ENCODE data around the gene SPATA13. TPM values are rescaled to one million over a fixed set of nuclear protein-coding genes. Genes with fewer than 3 reads are reported as not detected.

SPATA13 gene
- total RNA-seq, 4 donors from 2014 or later = 20.0 to 47.4 (median 27.6) TPM

- H3K36me3 ChIP-seq = no peaks in the 10 kb centered on the region
- H3K4me1 ChIP-seq = peaks cover 0 to 10% of the 10 kb centered on the region in 2 donors
- H3K27ac ChIP-seq = no peak overlapping the region
- no peak overlapping the region for H3K4me3 ChIP-seq
- H3K9me3 ChIP-seq = no peaks in the 10 kb centered on the region
- no peak for TF ChIP-seq CTCF (IDR thresholded peaks at IDR 0.05)
- no peak for TF ChIP-seq POLR2A (IDR thresholded peaks at IDR 0.05)
- H3K27me3 ChIP-seq = no peaks in the 10 kb centered on the region
- intact Hi-C loops (cut with DNase I; ENCODE audit: low total_unique reads) = no loop called here
- no peak for DNase-seq
These were observed 13.3 kb downstream of the SPATA13 start for GRCh38 chr13:24173795-24174194.

DNA sequence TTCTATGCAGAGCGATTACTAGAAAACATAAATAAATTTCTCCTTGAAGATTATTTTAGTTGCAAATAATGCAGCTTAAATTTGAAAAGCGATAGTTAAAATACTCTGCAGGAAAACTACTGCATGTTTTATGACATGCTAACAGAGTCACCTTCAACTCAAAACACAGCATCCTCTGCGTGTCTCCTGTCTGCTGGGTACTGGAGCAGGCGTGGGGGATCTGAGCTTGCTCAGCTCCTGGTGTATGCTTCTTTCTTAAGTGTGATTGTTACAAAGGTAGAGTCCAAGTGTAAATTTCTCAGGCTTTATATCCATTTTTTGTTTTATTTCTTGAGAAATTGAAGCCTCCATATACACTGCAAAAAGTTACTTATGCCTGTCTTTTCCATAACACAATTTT is 15.3 kb downstream of the SPATA13 start:
- DNase-seq = no peak
- Histone ChIP-seq H3K27me3 (no peaks in the 10 kb centered on the region), H3K9me3 (no peaks in the 10 kb centered on the region), H3K4me1 (peaks cover 0 to 10% of the 10 kb centered on the region in 2 donors), H3K36me3 (no peaks in the 10 kb centered on the region), H3K4me3 (no peak overlapping the region), H3K27ac (no peak overlapping the region)
- intact Hi-C loops (cut with DNase I; ENCODE audit: low total_unique reads) = no loop called here
- TF ChIP-seq CTCF (IDR thresholded peaks at IDR 0.05) = no peak
- no peak for TF ChIP-seq POLR2A (IDR thresholded peaks at IDR 0.05)

- Histone ChIP-seq H3K27ac (no peak overlapping the region), H3K4me1 (peaks cover 0 to 10% of the 10 kb centered on the region in 2 donors), H3K27me3 (no peaks in the 10 kb centered on the region), H3K36me3 (no peaks in the 10 kb centered on the region), H3K9me3 (no peaks in the 10 kb centered on the region), H3K4me3 (no peak overlapping the region)
- TF ChIP-seq CTCF (IDR thresholded peaks at IDR 0.05) (no peak), POLR2A (IDR thresholded peaks at IDR 0.05) (no peak)
- no peak for DNase-seq
- intact Hi-C loops (cut with DNase I; ENCODE audit: low total_unique reads) = no loop called here
These were observed 16.0 kb downstream of the SPATA13 start for GRCh38 chr13:24176351-24177101.

- H3K36me3 ChIP-seq = no peaks in the 10 kb centered on the region
- no peaks in the 10 kb centered on the region for H3K9me3 ChIP-seq
- H3K4me3 ChIP-seq = no peak overlapping the region
- peaks cover 0 to 10% of the 10 kb centered on the region in 2 donors for H3K4me1 ChIP-seq
- intact Hi-C loops (cut with DNase I; ENCODE audit: low total_unique reads) = no loop called here
- no peak overlapping the region for H3K27ac ChIP-seq
- DNase-seq = no peak
- H3K27me3 ChIP-seq = no peaks in the 10 kb centered on the region
- TF ChIP-seq POLR2A (IDR thresholded peaks at IDR 0.05) = no peak
- no peak for TF ChIP-seq CTCF (IDR thresholded peaks at IDR 0.05)
These were observed 18.4 kb downstream of the SPATA13 start for GRCh38 chr13:24178847-24179485.

DNA sequence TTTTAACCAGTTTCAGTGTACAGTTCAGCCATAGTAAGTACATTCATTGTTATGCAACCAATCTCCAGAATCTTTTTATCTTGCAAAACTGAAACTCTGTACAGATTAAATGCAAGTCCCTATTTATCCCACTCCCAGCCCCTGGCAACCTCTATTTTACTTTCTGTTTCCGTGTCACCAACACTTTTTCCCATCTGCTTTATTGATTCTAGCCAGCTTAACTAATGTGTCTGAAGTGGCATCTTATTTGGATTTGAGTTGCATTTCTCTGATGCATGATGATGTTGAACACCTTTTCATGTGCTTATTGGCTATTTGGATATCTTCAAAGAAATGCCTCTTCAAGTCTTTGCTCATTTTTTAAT is 18.9 kb downstream of the SPATA13 start:
- no peaks in the 10 kb centered on the region for H3K9me3 ChIP-seq
- intact Hi-C loops (cut with DNase I; ENCODE audit: low total_unique reads) = no loop called here
- no peak overlapping the region for H3K4me3 ChIP-seq
- H3K4me1 ChIP-seq = peaks cover 0 to 10% of the 10 kb centered on the region in 2 donors
- H3K36me3 ChIP-seq = no peaks in the 10 kb centered on the region
- TF ChIP-seq CTCF (IDR thresholded peaks at IDR 0.05) (no peak), POLR2A (IDR thresholded peaks at IDR 0.05) (no peak)
- no peak for DNase-seq
- H3K27me3 ChIP-seq = no peaks in the 10 kb centered on the region
- no peak overlapping the region for H3K27ac ChIP-seq

Data from uterus (tissue), 4 donors.